HG02571 (cell line): Measurements from ENCODE around the gene CREB3L2.
"Not testable (repeated sequence)": the region's sequence is repeated elsewhere in the genome, so short reads cannot be mapped to it uniquely, and the experiment has no call there.

Experiments used
- ATAC-seq: cut with Tn5 transposase; IDR thresholded peaks from one replicate; pipeline ENCODE4 v1.9.1; 2021; ENCODE audit warnings: mild to moderate bottlenecking, moderate library complexity; ENCODE audit not compliant: unreplicated experiment

Gene CREB3L2

DNA sequence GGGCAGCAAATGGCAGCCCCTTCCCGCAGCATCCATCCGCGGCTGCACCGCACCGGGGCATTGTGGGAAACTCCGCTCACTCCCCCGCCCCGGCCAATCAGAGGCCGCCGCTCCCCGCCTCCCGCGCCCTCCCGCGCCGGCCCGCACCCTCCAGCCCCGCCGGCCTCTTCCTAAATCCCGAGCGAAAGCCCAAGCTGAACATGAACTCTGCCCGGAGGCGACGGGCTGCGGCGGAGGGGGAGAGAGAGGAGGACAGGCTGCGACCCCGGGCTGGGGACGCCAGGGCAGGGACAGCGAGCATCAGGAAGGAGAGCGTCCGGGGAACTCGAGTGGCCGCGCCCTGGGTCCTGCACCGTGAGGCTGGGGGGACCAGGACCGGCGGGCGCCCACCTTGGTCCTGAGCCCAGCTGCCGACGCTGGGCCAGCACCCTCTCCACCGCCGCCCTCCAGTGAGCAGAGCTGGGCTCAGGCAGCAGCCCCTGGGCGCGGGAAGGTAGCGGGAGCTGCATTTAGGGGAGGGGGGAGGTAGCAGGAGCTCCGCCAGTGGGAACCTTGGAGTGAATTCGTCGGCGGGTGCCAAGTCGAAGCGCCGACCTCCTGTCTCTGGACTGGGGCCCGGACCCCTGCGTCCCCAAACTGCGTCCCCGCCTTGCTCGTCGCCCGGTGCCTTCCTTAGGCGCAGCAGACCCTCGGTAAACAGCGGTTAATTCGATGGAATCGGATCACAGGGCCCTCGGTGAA is 154.9 kb downstream of the CREB3L2 start, which contains the start of gene DGKI:
DGKI (minus strand) TSS at position 148 of the 741 bp plus-strand sequence.
- ATAC-seq, result no peak

GRCh38 chr7:137846549-137846826 is 155.4 kb downstream of the CREB3L2 start:
- no peak for ATAC-seq

DNA sequence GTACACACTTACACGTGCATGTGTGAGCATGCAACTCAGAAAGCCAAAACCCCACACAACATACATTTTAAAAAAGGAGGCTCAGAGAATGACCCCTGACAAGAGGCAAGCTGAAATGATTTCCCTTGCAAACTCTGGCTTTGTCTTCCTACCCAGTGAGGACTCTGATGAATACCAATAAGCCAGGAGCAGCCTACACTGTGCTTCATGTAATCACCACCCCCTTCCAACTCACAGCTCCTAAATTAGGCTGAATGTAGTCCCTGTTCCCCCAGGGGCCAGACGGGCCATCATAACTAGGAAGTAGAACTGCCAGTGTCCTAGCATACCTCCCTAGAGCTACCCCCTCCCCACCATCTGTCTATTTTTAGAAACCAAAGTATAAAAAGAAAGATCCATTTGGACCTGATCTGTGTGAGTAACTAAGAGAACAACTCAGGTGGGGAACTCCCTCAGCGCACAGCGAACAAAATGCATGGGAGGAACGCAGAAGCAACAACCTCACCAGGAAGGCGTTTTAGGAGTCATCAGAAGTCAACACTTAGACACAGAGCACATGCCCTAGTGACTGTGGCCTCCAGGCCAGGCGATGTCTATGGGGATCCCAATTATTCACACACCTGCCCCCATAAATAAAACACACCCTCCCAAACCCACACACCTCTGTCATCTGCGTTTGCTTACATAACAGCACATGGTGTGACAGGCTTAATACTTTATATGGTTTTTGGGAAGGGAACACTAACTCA is 157.0 kb downstream of the CREB3L2 start:
- no peak for ATAC-seq

DNA sequence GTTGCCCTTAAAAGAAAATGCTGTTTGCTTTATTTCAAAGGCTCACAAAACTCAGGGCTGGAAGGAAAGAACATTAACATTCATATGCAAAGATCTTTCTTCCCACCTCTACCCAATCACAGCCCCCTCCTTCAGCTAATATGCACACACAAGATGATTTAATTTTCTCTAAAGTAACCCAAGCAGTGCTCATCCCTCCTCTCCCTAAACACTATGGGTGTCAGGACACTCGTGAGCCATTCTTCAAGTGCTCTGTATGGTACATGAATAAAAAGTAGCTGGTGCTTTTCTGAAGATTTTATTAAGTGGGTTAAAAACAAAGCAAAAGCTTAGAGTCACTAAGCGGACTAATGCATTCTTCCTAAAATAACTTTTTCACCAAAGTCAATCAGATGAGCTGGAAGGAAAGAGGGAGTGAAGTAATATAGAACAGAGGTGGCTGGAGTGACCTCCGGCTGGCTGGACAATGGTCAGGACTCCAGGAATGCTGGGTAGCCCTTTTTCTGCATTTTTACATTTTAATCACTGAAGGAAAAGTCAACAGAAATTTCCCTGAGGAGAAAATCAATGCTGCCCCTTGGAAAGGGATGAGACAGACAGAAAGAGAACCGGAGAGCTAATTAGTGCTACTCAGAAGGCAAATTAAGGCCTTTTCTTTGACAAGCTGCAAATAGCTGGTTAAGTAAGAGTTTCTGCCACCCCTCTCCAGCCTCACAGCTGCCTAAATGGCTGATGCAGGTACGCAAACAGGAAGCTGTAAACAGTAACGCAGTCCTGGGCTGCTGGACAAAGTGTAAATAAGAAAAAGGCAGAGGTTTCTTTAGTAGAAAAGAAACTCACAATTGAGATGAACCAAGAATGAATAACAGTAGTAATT is 161.7 kb downstream of the CREB3L2 start:
- no peak for ATAC-seq

DNA sequence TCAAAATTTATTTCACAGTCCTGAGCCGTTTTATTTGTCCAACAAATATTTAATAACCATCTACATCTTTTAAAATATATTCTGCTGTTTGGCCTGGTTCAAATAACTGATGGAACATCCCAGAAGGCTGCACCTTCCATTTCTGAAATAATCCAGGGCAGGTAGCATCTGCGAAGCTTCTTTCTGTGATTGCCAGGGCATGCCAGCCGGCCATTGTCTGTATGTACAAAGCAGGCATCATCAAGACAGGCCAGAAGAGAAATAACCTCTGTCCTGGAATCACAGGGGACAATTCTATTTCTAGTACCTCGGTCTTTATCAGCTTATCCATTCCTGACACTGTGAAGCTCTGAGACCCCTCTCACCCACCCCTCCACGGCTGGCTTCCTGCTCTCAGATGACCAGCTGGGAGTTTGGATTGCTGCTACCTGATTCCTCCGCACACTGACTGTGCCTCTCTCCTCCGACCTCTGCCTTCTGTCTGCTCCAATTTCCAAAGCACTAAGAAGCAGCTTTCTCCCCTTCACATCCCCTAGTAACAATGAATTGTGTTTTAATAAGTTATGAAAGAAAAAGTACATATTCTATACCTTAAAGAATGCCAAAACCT is 163.1 kb downstream of the CREB3L2 start:
- no peak for ATAC-seq

DNA sequence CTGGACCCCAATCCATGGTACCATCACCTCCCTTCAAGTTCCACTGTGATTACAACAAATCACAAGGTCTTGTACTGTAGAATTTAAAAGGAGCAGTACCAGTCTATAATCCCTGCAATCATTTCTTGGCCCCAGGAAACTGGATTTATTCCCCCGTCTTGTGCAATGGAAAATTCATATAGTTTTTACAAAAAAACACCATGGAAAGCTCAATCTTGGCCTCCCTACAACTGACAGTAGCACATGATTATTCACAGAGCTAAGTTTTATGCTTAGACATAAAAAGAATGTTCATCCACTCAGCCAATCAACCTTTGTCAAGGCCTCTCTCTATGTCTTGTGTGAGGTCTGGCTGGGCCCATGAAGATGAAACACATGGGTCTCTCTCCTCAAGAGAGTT is 165.3 kb downstream of the CREB3L2 start:
- ATAC-seq, result no peak

GRCh38 chr7:137836113-137836509 is 165.8 kb downstream of the CREB3L2 start:
- no peak for ATAC-seq

GRCh38 chr7:137835486-137836112 is 166.3 kb downstream of the CREB3L2 start:
- ATAC-seq, result no peak

DNA sequence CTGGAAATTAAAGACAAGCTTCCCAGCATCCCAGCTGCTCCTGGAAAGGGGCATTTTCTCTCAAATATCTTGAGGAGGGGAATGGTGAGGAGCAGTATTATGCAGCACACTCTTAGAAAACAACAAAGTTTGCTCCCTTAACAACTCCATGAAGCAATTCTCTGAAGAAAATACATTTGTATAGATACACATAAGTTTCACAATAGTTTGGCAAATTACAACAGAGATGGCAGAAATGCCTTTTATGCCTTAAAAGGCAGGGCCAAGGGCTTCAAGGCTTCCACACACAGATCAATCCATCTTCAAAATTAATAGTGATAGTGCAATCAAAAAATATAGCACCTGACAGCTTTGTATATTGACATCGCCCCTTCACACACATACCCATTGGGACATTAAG is 167.3 kb downstream of the CREB3L2 start:
- ATAC-seq, result no peak

DNA sequence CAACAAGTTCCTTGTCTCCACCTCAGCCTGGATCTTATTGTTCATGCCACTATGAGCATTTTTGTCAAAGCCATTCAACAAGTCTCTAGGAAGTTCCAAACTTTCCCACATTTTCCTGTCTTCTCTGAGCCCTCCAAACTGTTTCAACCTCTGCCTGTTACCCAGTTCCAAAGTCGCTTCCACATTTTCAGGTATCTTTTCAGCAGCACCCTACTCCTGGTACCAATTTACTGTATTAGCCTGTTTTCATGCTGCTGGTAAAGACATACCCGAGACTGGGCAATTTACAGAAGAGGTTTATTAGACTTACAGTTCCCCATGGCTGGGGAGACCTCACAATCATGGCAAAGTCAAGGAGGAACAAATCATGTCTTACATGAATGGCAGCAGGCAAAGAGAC is 168.9 kb downstream of the CREB3L2 start:
- ATAC-seq, result not testable (repeated sequence)

DNA sequence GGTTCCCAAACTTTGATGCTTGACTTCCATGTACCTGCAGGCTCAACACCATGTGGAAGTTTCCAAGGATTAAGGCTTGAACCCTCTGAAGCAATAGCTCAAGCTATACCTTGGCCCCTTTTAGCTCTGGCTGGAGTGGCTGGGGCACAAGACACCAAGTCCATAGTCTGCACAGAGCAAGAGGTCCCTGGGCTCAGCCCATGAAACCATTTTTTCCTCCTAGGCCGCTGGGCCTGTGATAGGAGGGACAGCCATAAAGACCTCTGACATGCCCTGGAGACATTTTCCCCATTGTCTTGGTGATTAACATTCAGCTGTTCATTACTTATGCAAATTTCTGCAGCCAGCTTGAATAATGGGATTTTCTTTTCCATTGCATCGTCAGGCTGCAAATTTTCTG is 169.5 kb downstream of the CREB3L2 start:
- no peak for ATAC-seq

- ATAC-seq, result not testable (repeated sequence)
These were observed 170.3 kb downstream of the CREB3L2 start for GRCh38 chr7:137831555-137831954.

- ATAC-seq, result no peak
These were observed 172.4 kb downstream of the CREB3L2 start for GRCh38 chr7:137829337-137829992.

- no peak for ATAC-seq
These were observed 173.4 kb downstream of the CREB3L2 start for GRCh38 chr7:137828456-137828855.

DNA sequence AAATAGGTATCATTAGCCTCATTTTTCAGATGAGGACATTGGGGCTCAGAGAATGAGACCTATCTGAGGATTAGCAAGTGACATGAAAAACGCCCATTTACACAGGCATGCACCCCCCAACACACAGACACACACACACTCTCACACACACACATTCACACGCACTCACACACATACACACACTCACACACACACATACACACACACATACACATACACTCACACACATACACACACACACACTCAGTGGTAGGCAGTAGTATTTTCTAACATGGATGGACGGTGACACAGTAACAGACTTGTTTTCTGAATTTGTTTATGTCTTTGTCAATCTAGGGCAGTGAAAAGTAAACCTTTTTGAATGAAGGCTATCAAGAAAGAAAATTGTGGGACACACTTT is 176.4 kb downstream of the CREB3L2 start:
- no peak for ATAC-seq
